Stomach (tissue), 9 donors: ENCODE data around the gene FABP6. TPM values are rescaled to one million over a fixed set of nuclear protein-coding genes. Genes with fewer than 3 reads are reported as not detected.

Source experiments
- DNase-seq, 2 donors: peaks; one replicate each; pipeline versions ENCODE4 v3.0.0 to v3.0.0-alpha.2; 2013 to 2019
- H3K27ac ChIP-seq, 5 donors: fragments of 200-600 bp in 4 of 5; sonication (generic) in 4 of 5; one replicate each; pipeline ENCODE4 v1.5.1; 2013 to 2019; ENCODE audit warnings: mild to moderate bottlenecking in 1 of 5, moderate library complexity in 1 of 5
- H3K27me3 ChIP-seq, 3 donors: fragments of 200-600 bp; sonication (generic); one replicate each; pipeline ENCODE4 v1.5.1; 2017 to 2019; ENCODE audit warnings: mixed run types in 1 of 3
- H3K36me3 ChIP-seq, 4 donors: fragments of 200-600 bp; sonication (generic); 1 replicate in 3 of 4; 2 replicates in 1 of 4; pipeline ENCODE4 v1.5.1; 2016 to 2019
- H3K4me1 ChIP-seq, 4 donors: fragments of 200-600 bp; sonication (generic); one replicate each; pipeline ENCODE4 v1.5.1; 2016 to 2019
- H3K4me3 ChIP-seq, 4 donors: fragments of 200-600 bp; sonication (generic) in 3 of 4; one replicate each; pipeline ENCODE4 v1.5.1; 2016 to 2019; ENCODE audit warnings: mild to moderate bottlenecking in 1 of 4
- H3K9me3 ChIP-seq, 4 donors: fragments of 200-600 bp; sonication (generic); one replicate each; pipeline ENCODE4 v1.5.1; 2016 to 2019
- EP300 ChIP-seq: sonication (generic); formaldehyde crosslinking; IDR thresholded peaks from one replicate; pipeline ENCODE4 v1.6.1; 2017; ENCODE audit warnings: antibody characterized with exemption
- POLR2A ChIP-seq, 4 donors: fragments of 450-650 bp; IDR thresholded peaks; one replicate each; pipeline ENCODE4 v1.6.1; 2016; ENCODE audit warnings: antibody characterized with exemption in 4 of 4, control low read depth in 2 of 4, mild to moderate bottlenecking in 1 of 4, moderate library complexity in 1 of 4
- POLR2AphosphoS5 ChIP-seq, 3 donors: sonication (generic); formaldehyde crosslinking; IDR thresholded peaks; one replicate each; pipeline ENCODE4 v1.6.1; 2016; ENCODE audit warnings: antibody characterized with exemption in 3 of 3
- WGBS, 5 donors: extraction: QIAGEN DNeasy Blood & Tissue Kit in 3 of 5; methylation state at CpG; one replicate each; pipeline versions ENCODE4 v1.1.5 to v1.1.7; 2013 to 2018; 5-methylcytosine and 5-hydroxymethylcytosine counted together
- intact Hi-C: fragments of 100-400 bp; cut with DNase I; formaldehyde crosslinking; loops from one replicate; pipeline ENCODE4 v1.15.1; 2023; ENCODE audit warnings: low total_unique reads
- polyA plus RNA-seq, 3 donors: library from polyadenylated mRNA; stranded (reverse); fragments of 200-250 nt; gene quantifications; one replicate each; pipeline ENCODE4 v1.2.3, GENCODE V29; 2013
- total RNA-seq, 5 donors: library from RNA; depleted of rRNA; stranded (reverse); fragments of >200 nt; gene quantifications; one replicate each; pipeline versions ENCODE4 v1.1.0 to v1.2.3, GENCODE V29; 2014 to 2016
- TF ChIP-seq, protein P1 (sequence below), 7 experiments: fragments of 450-650 bp in 4 of 7; fragments of 200-600 bp in 3 of 7; sonication (generic) in 3 of 7; IDR thresholded peaks; one replicate each; pipeline ENCODE4 v1.5.1; 2016 to 2019; ENCODE audit warnings: antibody characterized with exemption in 7 of 7, control low read depth in 2 of 7, mild to moderate bottlenecking in 1 of 7
- donor health status: healthy with polysubstance abuse.
- donor health status: Bipolar disorder and iron deficiency.
- donor health status: healthy.

The FABP6 gene
- total and polyA plus RNA-seq, 8 donors = 0.50 to 6.1 (median 1.9) TPM; not detected in 5

DNA sequence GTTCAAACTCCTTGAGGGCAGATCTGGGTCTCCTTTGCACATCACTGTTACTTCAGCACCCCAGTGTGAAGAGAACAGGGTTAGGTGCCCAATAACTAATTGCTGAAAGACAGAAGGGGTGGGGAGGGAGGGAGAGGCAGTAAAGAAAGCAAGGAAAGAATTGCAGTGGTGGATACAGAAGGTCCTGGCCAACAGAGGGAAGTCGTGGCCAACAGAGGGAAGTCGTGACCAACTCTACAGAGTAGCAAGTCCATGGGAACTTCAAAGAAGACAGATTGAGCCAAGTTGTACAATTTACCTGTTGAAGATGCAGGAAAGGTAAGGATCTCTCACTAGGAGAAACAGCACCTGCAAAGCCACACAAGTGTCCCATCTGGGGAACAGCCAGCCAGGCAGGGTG lies 56.0 kb downstream of the FABP6 start:
- intact Hi-C loops = no loop called here
- H3K36me3 ChIP-seq = no peaks in the 10 kb centered on the region
- H3K27me3 ChIP-seq = no peaks in the 10 kb centered on the region
- TF ChIP-seq, protein P1, sequence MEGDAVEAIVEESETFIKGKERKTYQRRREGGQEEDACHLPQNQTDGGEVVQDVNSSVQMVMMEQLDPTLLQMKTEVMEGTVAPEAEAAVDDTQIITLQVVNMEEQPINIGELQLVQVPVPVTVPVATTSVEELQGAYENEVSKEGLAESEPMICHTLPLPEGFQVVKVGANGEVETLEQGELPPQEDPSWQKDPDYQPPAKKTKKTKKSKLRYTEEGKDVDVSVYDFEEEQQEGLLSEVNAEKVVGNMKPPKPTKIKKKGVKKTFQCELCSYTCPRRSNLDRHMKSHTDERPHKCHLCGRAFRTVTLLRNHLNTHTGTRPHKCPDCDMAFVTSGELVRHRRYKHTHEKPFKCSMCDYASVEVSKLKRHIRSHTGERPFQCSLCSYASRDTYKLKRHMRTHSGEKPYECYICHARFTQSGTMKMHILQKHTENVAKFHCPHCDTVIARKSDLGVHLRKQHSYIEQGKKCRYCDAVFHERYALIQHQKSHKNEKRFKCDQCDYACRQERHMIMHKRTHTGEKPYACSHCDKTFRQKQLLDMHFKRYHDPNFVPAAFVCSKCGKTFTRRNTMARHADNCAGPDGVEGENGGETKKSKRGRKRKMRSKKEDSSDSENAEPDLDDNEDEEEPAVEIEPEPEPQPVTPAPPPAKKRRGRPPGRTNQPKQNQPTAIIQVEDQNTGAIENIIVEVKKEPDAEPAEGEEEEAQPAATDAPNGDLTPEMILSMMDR (IDR thresholded peaks at IDR 0.05) = no peak
- TF ChIP-seq POLR2AphosphoS5 (IDR thresholded peaks at IDR 0.05) = no peak
- TF ChIP-seq POLR2A (IDR thresholded peaks at IDR 0.05) = no peak
- TF ChIP-seq EP300 = no peak
- no peak for DNase-seq
- WGBS, 5 donors = 42 to 86% (median 58%) methylated on average over 2 of the region's 2 CpGs
- H3K27ac ChIP-seq = no peak overlapping the region
- H3K4me1 ChIP-seq = peaks cover 11 to 37% (median 26%) of the 10 kb centered on the region in 4 donors
- no peak overlapping the region for H3K4me3 ChIP-seq
- H3K9me3 ChIP-seq = no peaks in the 10 kb centered on the region

DNA sequence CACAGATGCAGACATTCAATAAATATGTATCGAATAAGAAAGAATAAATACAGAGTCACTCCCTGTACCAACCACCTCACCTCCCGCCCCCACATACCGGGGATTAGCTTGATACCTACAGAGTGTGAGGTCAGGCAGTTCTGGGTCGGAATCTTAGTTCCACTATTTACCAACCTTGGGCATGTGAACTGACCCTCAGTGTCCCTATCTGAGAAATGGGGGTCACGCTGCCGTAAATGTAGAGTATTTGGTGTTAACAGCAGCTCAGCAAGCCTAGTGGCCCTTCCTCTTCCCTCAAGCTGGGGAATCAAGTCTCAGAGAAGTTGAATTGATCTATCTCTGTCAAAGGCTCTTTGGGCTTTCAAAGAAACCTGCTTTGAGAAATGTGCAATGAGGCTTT lies 57.6 kb downstream of the FABP6 start:
- no peak overlapping the region for H3K4me3 ChIP-seq
- peak overlapping the region; percentile 47 to 67 (median 66) for H3K27ac ChIP-seq
- no peak for DNase-seq
- no peaks in the 10 kb centered on the region for H3K9me3 ChIP-seq
- intact Hi-C loops = no loop called here
- no peaks in the 10 kb centered on the region for H3K27me3 ChIP-seq
- 31 to 56% (median 44%) methylated on average over 6 of the region's 6 CpGs for WGBS, 5 donors
- no peaks in the 10 kb centered on the region for H3K36me3 ChIP-seq
- peaks cover 11 to 37% (median 26%) of the 10 kb centered on the region in 4 donors for H3K4me1 ChIP-seq
- no peak for TF ChIP-seq EP300
- no peak for TF ChIP-seq POLR2A (IDR thresholded peaks at IDR 0.05)
- TF ChIP-seq, protein P1 (IDR thresholded peaks at IDR 0.05) = no peak
- no peak for TF ChIP-seq POLR2AphosphoS5 (IDR thresholded peaks at IDR 0.05)

DNA sequence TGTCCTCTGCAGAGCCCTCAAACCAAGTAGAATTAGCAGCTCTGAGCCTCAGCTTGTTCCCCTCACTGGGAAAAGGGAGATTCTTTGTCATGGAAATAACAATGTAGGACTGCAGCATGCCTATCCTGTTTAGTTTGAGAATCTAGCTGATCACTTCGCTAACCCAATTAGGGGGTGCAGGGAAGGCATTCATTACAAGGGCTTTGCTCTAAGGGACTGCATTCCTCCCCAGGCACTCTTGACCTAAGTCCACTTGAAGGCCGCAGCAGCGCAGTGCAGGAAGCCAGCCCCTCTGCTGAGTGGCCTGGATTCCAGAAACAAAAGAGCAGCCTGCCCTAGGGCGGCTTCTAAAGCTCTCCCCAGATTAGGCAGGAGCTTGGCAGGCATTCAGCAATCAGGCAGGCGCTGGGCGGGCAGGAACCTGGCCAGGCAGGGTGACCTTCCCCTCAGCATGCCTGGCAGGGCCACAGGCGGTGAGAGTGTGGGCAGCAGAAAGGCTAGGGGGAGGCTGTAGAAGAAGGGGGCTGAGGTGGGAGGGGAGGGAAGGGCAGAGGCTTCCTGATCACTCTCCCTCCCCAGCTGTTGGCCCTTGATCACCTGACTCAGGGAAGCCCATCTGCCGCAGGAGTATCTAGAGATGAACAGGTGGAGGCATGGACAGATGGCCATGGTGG lies 58.2 kb downstream of the FABP6 start:
- Histone ChIP-seq H3K4me1 (peaks cover 11 to 37% (median 26%) of the 10 kb centered on the region in 4 donors), H3K36me3 (no peaks in the 10 kb centered on the region), H3K27ac (peak overlapping the region; percentile 47 to 67 (median 66)), H3K9me3 (no peaks in the 10 kb centered on the region), H3K4me3 (no peak overlapping the region), H3K27me3 (no peaks in the 10 kb centered on the region)
- WGBS, 5 donors = 13 to 28% (median 24%) methylated on average over 7 to 8 of the region's 8 CpGs
- TF ChIP-seq POLR2AphosphoS5 (IDR thresholded peaks at IDR 0.05) (peak in 2 of 3 donors; percentile 47 to 66), EP300 (no peak)
- DNase-seq = peak; percentile 78 to 92
- intact Hi-C loops = no loop called here

Other genes starting within 250 kb of the FABP6 start
- gene TTC1, start 220.4 kb upstream of the FABP6 start, total RNA-seq = 10 to 100 TPM in 4 of 5 donors, 1 to 10 TPM in 1; 2.3 to 50.0 (median 13.3) TPM
- gene TTC1, start 220.4 kb upstream of the FABP6 start, polyA plus RNA-seq = 10 to 100 TPM; 31.3 to 48.9 (median 44.5) TPM
- gene PWWP2A, start 110.1 kb upstream of the FABP6 start, total RNA-seq = 100 to 1,000 TPM in 1 of 5 donors, 10 to 100 TPM in 4; 27.1 to 200 (median 57.2) TPM
- 1 to 10 TPM; 6.7 to 7.8 (median 7.8) TPM for gene PWWP2A, start 110.1 kb upstream of the FABP6 start, polyA plus RNA-seq
- gene CCNJL, start 83.1 kb downstream of the FABP6 start, total RNA-seq = 100 to 1,000 TPM in 1 of 5 donors, 1 to 10 TPM in 4; 1.4 to 104 (median 4.5) TPM
- 1 to 10 TPM; 2.4 to 4.5 (median 2.6) TPM for gene CCNJL, start 83.1 kb downstream of the FABP6 start, polyA plus RNA-seq
- 1 to 10 TPM in 2 of 5 donors, under 1 TPM in 1, not detected in 2; 0.45 to 4.0 (median 2.6) TPM for gene C1QTNF2, start 141.1 kb downstream of the FABP6 start, total RNA-seq
- 1 to 10 TPM in 1 of 3 donors, under 1 TPM in 2; 0.53 to 1.7 (median 0.61) TPM for gene C1QTNF2, start 141.1 kb downstream of the FABP6 start, polyA plus RNA-seq
- 1 to 10 TPM in 4 of 5 donors, under 1 TPM in 1; 0.29 to 7.2 (median 1.8) TPM for gene FAM200C, start 170.5 kb downstream of the FABP6 start, total RNA-seq
- gene FAM200C, start 170.5 kb downstream of the FABP6 start, polyA plus RNA-seq = 1 to 10 TPM; 1.2 to 2.7 (median 1.4) TPM
- gene SLU7, start 189.6 kb downstream of the FABP6 start, total RNA-seq = 10 to 100 TPM; 26.8 to 66.8 (median 33.8) TPM
- 10 to 100 TPM; 26.3 to 54.8 (median 28.7) TPM for gene SLU7, start 189.6 kb downstream of the FABP6 start, polyA plus RNA-seq
- gene PTTG1, start 192.3 kb downstream of the FABP6 start, total RNA-seq = 10 to 100 TPM in 3 of 5 donors, 1 to 10 TPM in 1, not detected in 1; 2.3 to 27.0 (median 20.8) TPM
- 100 to 1,000 TPM in 1 of 3 donors, 10 to 100 TPM in 2; 17.4 to 104 (median 23.9) TPM for gene PTTG1, start 192.3 kb downstream of the FABP6 start, polyA plus RNA-seq